ENCODE measurements around the gene KIFBP.

The KIFBP gene

GRCh38 chr10:69052736-69053135 lies 64.1 kb downstream of the KIFBP start:
- DNase-seq = no peak

DNA sequence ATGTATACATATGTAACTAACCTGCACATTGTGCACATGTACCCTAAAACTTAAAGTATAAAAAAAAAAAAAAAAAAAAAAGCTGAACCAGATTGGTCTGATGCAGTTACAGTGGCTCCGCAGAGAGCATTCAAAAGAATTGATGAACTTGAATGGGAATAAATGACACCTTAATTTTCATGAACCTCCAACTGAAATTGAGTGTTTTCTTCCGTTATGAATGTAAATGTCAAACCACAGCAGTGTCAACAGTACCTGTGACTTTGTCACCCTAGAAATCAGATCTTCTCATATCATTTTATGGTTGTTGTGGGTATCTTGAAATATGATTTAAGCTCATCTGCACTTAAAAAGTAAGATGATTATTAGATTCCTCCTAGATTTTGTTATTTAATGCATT lies 66.6 kb downstream of the KIFBP start:
- DNase-seq = no peak

- DNase-seq = no peak
These were observed 67.5 kb downstream of the KIFBP start for GRCh38 chr10:69056129-69056528.

DNA sequence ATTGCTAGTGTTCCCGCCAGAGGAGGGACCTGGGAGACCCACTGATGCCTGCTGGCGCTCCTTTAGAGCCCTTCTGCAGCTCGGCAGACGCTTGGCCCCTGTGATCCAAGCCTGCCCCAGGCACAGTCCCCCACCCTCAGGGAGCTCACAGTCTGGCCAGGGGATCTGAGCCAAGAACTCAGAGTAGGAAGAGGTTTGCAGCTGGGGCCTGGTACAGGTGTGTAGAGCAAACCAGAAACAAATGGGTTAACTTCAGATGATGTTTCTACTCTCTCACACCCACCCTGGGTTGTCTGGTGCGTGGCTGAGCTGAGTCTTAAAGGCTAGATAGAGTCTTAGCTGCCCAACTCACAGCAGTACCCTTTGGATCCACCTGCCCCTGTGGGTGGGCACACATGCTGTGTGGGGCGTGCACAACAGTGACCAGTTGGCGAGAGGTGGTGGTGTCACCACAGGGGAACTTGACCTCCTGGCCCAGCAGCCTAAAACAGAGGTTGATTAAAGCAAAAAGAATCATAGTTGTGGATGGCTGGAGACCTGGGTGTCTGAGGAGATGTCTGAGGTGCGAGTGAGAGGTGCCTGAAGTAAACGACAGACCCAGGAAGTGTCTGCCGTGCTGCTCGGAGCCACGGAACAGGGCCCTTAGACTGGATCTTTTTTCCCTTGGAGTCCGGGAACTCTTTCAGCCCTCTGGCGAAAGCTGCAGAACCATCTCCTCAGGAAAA lies 68.1 kb downstream of the KIFBP start:
- no peak for DNase-seq

DNA sequence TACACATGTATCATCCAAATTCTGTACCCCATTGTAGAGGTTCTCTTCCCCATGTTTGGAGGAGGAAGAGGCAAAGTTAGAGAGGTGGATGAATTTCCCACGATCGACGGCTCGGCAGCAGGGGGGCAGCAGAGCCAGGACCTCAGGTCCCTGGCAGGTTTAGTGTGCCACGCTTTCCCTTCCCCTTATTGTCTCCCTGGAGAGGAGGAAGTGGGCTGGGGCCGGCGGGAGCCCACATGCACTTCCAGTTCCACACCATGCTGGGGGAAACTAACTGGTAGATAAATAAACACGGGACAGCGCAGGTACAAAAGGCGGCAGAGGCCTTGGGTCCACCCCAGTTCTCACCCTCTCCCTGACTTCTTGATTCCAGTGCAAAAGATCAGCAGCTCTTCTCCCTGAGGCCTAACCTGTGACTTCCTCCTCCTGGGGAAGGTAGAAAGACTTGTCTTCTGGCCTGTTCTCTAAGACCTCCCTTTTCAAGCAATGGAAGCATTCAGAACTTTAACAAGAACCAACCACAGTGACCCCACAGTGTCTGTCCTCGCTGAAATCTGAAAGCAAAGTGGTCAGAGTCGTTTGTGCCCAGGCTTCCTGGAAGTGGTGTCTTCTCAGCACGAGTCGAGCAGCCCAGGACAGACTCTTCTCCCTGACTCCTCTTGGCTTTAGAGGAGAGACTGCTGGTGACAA lies 68.8 kb downstream of the KIFBP start:
- no peak for DNase-seq

DNA sequence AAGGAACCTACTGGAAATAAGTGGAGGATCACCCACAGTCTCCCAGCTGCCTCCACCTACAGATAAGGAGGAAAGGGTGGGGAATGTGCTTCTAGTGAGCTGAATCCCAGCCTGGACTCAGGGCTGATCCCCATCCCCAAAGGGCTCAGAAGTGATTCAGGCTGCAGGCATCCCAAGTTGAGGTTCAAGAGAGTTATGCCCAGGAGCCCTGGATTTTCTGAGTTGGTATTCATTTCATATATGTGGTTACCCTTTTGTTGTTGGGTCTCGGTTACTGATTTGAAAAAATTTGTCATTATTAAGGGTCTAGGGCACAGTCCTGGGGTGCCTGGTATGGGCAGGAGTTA lies 69.3 kb downstream of the KIFBP start:
- DNase-seq = no peak

DNA sequence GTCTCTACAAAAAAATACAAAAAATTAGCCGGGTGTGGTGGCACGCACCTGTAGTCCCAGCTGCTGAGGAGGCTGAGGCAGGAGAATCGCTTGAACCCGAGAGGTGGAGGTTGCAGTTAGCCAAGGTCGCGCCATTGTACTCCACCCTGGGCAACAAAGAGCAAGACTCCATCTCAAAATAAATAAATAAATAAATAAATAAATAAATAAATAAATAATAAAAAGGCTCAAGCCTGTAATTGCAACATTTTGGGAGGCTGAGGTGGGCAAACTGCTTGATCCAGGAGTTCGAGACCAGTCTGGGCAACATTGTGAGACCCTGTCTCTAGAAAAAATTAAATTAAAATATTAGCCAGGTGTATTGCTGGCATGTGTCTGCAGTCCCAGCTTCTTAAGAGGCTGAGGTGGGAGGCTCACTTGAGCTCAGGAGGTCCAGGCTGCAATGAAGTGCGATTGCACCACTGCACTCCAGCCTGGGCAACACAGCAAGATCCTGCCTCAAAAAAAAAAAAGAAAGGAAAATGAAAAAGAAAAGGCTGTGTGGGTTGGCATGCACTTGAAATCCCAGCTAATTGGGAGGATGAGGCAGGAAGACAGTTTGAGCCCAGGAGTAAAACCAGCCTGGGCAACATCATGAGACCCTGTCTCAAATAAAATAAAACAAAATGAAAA lies 71.7 kb downstream of the KIFBP start:
- DNase-seq = no peak

GRCh38 chr10:69061305-69062161 lies 72.9 kb downstream of the KIFBP start:
- DNase-seq = no peak

DNA sequence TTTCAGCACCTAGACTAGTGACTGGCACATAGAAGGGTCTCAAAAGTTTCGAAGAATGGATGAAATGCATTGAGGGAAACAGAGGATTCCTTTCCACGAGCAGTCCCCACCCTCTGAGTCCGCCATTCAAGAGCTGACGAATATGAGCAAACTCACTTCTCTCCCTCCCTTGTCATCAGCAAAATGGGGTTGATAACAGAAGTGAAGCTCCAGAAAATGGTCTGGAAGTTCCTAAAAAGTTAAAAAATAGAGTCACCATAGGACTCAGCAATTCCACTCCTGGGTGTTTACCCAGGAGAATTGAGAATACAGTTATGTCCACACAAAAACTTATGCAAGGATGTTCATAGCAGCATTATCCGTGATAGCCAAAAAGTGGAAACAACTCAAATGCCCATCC lies 74.3 kb downstream of the KIFBP start:
- DNase-seq = no peak

DNA sequence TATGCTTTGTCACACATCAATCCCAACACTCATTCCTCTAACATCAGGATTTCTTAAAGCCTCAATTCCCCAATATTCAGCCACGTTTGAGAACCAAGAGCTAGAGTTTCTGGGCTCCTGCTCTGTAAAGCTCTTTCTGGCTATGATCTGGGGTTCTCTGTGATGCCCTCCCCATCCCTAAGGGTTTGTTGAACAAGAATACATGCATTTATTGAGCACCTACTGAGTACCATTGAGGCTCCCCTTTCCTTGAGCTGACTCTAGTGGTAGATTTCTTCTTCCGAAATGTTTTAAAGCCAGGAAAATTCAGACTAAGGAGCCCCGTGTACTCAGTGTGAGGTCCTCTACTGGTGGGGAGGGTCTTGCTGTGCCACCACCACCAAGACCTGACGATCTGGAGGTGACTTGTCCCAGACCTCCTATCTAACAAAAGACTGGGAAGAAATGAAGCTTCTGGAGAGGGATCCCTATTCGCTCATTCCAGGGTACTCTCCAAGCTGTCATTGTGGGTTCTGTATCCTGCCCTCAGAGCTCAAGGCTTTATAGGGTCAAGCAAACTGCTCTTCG lies 76.2 kb downstream of the KIFBP start:
- no peak for DNase-seq

DNA sequence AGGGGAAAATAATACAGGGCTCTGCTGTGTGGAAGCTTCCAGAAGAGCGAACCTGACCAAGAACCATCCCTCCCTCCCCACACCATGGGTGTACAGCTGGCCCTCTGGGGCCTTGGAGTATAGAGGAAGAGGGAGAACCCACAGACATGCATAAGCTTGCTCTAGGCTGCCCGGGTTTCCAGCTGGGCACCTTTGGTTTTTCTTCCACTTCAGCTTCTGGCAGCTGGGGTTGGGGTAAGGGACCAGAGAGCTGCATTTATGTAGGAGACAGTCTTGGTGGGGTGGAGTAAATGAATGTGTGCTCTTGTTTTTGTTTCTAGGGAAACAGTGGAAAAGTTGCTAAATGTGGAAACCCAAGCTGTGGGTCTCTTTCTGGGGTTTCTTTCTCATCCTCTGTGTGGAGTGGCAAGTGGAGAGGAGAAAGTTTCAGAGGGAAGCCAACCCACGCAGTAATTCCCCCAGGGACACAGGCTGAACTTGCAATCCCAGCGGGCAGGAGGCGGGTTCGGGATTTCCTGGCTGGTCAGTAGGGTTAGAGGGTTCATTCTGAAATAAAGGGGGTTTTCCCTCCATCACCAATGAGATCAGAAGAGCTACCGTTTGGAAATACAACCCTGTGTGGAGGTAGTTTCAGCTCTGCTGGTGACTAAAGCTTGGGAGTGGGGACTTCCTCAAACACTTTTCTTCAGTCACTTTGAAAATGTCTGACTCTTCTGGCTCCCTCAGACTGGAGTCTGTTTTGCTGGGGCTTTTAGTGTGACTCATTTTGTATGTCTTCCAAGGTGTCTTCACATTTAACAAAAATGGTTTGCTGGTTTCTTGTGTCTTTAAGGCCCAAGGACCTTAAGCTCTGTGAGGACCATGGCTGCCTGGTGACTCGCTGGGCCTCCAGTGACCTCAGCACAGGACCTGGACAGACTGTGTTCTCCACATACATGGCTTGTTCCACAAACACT lies 77.1 kb downstream of the KIFBP start:
- DNase-seq = no peak
